CD4-positive, alpha-beta T cell treated with Interleukin-15 for 1 hour (primary cell): ENCODE measurements around the gene SLC35B1.

Experiments used
- DNase-seq: peaks from one replicate; pipeline ENCODE4 v3.0.0-alpha.2; 2020

Gene SLC35B1

GRCh38 chr17:49664706-49665211, 43.0 kb downstream of the SLC35B1 start:
- no peak for DNase-seq

- DNase-seq, result no peak
Observed at GRCh38 chr17:49659661-49660382, 47.9 kb downstream of the SLC35B1 start.

- DNase-seq, result no peak
Observed at GRCh38 chr17:49656247-49656646, 51.5 kb downstream of the SLC35B1 start.
